SK-N-SH treated with all-trans-retinoic acid at 6 μM for 48 hours (cell line): Measurements from ENCODE around the gene GABBR2.

ENCODE experiments used
- ATAC-seq: fragments of 200-7000 bp; cut with Tn5 transposase; 3 replicates; pipeline ENCODE4 v1.9.1; 2020; ENCODE audit warnings: mild to moderate bottlenecking, moderate library complexity
- ARNTL ChIP-seq: fragments of 450-650 bp; formaldehyde crosslinking; IDR thresholded peaks from 2 replicates; pipeline ENCODE4 v1.5.0; 2020; ENCODE audit warnings: low read depth, mild to moderate bottlenecking, moderate library complexity, borderline replicate concordance
- BACH2 ChIP-seq: fragments of 250-450 bp; sonication (Bioruptor Pico); IDR thresholded peaks from 2 replicates; pipeline ENCODE4 v1.9.0; 2021; ENCODE audit warnings: mild to moderate bottlenecking, borderline replicate concordance
- CSDC2 ChIP-seq: fragments of 250-450 bp; sonication (Bioruptor Pico); IDR thresholded peaks from 2 replicates; pipeline ENCODE4 v1.5.0; 2020; ENCODE audit warnings: mild to moderate bottlenecking, moderate library complexity
- ESRRG ChIP-seq: fragments of 250-450 bp; sonication (Bioruptor Pico); IDR thresholded peaks from 2 replicates; pipeline ENCODE4 v1.6.1; 2021; ENCODE audit warnings: mild to moderate bottlenecking
- ISL1 ChIP-seq: fragments of 250-450 bp; sonication (Bioruptor Pico); IDR thresholded peaks from 2 replicates; pipeline ENCODE4 v2.1.2; 2022; ENCODE audit warnings: mild to moderate bottlenecking, moderate library complexity
- OSR1 ChIP-seq: fragments of 250-450 bp; sonication (Bioruptor Pico); IDR thresholded peaks from 2 replicates; pipeline ENCODE4 v1.8.0; 2022; ENCODE audit warnings: moderate library complexity, mild to moderate bottlenecking, inconsistent platforms
- PPARA ChIP-seq: fragments of 250-450 bp; sonication (Bioruptor Pico); IDR thresholded peaks from 2 replicates; pipeline ENCODE4 v1.5.0; 2020; ENCODE audit warnings: mild to moderate bottlenecking, borderline replicate concordance
- RARB ChIP-seq: fragments of 250-450 bp; sonication (Bioruptor Pico); IDR thresholded peaks from 2 replicates; pipeline ENCODE4 v1.8.0; 2021; ENCODE audit warnings: mild to moderate bottlenecking, moderate library complexity
- TCF4 ChIP-seq: fragments of 250-450 bp; sonication (Bioruptor Pico); IDR thresholded peaks from 2 replicates; pipeline ENCODE4 v1.8.0; 2021; ENCODE audit warnings: mild to moderate bottlenecking, moderate library complexity, borderline replicate concordance
- ZC3H10 ChIP-seq: fragments of 250-450 bp; sonication (Bioruptor Pico); IDR thresholded peaks from 2 replicates; pipeline ENCODE4 v1.5.1; 2021; ENCODE audit warnings: mild to moderate bottlenecking, moderate library complexity
- ZFP3 ChIP-seq: fragments of 250-450 bp; sonication (Bioruptor Pico); IDR thresholded peaks from 2 replicates; pipeline ENCODE4 v1.5.0; 2020; ENCODE audit warnings: mild to moderate bottlenecking, moderate library complexity
- ZNF565 ChIP-seq: fragments of 450-650 bp; formaldehyde crosslinking; conservative IDR thresholded peaks from 2 replicates; pipeline ENCODE4 v1.5.0; 2020; ENCODE audit warnings: low read depth, mild to moderate bottlenecking, moderate library complexity
- ZNF70 ChIP-seq: fragments of 450-650 bp; formaldehyde crosslinking; IDR thresholded peaks from 2 replicates; pipeline ENCODE4 v1.5.0; 2020; ENCODE audit warnings: mild to moderate bottlenecking, moderate library complexity
- ZNF8 ChIP-seq: fragments of 450-650 bp; formaldehyde crosslinking; IDR thresholded peaks from 2 replicates; pipeline ENCODE4 v1.5.0; 2020; ENCODE audit warnings: mild to moderate bottlenecking, moderate library complexity
- TF ChIP-seq, protein P1 (sequence below): fragments of 250-450 bp; sonication (Bioruptor Pico); IDR thresholded peaks from 2 replicates; pipeline ENCODE4 v1.5.1; 2021; ENCODE audit warnings: mild to moderate bottlenecking, moderate library complexity
- TF ChIP-seq, protein P2 (sequence below): fragments of 250-450 bp; sonication (Bioruptor Pico); IDR thresholded peaks from 2 replicates; pipeline ENCODE4 v1.8.0; 2021; ENCODE audit warnings: low read depth, mild to moderate bottlenecking, moderate library complexity, borderline replicate concordance
- TF ChIP-seq, protein P3 (sequence below): fragments of 250-450 bp; sonication (Bioruptor Pico); IDR thresholded peaks from 2 replicates; pipeline ENCODE4 v1.8.0; 2020; ENCODE audit warnings: mild to moderate bottlenecking, moderate library complexity, borderline replicate concordance
- TF ChIP-seq, protein P4 (sequence below): fragments of 250-450 bp; sonication (Bioruptor Pico); IDR thresholded peaks from 2 replicates; pipeline ENCODE4 v1.5.0; 2020; ENCODE audit warnings: mild to moderate bottlenecking, moderate library complexity

The GABBR2 gene

DNA sequence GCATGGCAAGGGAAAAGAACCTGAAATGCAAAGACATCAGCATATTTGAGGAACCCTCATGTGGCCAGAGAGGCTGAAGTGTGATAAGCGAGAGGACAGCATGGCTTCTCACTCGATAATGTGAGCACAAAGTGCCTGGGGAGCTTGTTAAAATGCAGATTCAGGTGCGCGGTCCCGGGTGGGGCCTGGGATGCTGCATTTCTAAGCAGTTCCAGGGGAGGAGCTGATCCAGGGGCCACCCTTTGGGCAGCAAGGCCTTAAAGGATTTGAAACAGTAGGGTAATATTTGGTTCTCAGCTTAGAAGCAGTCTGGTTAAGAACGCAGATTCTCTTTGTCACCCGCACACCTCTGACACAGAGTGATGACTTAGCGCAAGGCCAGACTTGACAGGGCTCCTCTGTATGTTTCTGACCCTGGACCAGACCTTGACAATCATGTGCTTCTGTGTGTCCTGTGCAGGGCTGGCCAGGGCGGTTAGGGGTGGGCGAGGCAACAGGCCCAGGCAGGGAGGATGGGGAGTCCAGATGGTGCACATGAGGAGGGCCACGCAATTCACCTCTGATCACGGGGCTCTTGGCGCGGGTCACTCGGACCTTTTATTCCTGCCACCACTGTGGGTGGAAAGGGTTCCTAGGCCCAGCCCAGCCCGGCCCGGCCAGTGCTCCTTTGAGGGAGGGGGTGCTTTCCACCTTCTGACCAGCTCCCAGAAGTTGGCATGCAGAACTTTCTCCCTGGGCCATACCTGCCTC is 390.5 kb downstream of the GABBR2 start:
- ATAC-seq = no peak
- TF ChIP-seq ZC3H10 (CRISPR knock-in tag) (no peak), ZNF8 (CRISPR knock-in tag) (no peak)

DNA sequence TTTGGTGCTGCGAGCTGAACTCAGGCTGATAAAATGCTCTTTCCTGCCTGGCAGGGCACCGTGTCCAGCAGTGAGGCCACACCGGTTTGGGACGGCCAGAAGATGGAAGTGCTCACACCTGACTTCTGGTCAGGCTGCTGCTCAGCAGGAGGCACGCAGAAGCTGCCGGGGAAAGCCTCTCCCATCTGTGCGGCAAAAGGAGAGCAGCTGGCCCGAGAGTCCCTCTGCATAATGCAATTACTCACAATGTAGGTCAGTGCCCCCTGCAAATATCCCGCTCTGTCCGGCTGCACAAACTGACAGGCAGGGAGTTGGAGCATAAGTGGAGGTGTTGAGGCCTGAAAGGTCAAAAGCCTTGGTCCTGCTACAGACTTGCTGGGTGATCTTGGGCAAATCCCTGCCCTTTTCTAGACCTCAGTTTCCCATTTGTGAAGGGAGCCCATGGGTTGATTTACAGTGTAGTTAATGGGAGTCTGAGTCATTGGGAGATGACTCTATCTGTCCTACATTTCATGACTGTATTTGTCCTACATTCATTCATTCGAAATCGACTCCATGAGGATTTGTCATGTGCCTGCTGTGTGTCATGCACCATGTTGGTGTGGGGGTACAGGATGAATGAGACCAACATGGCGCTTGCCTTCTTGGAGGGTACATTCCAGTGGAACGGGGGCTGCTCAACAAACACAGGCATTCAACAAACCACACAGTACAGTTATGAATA is 391.4 kb downstream of the GABBR2 start:
- ATAC-seq = no peak
- TF ChIP-seq OSR1 (CRISPR knock-in tag) = no peak
- TF ChIP-seq, protein P1, sequence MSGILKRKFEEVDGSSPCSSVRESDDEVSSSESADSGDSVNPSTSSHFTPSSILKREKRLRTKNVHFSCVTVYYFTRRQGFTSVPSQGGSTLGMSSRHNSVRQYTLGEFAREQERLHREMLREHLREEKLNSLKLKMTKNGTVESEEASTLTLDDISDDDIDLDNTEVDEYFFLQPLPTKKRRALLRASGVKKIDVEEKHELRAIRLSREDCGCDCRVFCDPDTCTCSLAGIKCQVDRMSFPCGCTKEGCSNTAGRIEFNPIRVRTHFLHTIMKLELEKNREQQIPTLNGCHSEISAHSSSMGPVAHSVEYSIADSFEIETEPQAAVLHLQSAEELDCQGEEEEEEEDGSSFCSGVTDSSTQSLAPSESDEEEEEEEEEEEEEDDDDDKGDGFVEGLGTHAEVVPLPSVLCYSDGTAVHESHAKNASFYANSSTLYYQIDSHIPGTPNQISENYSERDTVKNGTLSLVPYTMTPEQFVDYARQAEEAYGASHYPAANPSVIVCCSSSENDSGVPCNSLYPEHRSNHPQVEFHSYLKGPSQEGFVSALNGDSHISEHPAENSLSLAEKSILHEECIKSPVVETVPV (CRISPR knock-in tag) = no peak
- TF ChIP-seq ISL1 (CRISPR knock-in tag) = no peak
- TF ChIP-seq ZNF565 (CRISPR knock-in tag) = no peak
- no peak for TF ChIP-seq RARB (CRISPR knock-in tag)
- TF ChIP-seq, protein P2, sequence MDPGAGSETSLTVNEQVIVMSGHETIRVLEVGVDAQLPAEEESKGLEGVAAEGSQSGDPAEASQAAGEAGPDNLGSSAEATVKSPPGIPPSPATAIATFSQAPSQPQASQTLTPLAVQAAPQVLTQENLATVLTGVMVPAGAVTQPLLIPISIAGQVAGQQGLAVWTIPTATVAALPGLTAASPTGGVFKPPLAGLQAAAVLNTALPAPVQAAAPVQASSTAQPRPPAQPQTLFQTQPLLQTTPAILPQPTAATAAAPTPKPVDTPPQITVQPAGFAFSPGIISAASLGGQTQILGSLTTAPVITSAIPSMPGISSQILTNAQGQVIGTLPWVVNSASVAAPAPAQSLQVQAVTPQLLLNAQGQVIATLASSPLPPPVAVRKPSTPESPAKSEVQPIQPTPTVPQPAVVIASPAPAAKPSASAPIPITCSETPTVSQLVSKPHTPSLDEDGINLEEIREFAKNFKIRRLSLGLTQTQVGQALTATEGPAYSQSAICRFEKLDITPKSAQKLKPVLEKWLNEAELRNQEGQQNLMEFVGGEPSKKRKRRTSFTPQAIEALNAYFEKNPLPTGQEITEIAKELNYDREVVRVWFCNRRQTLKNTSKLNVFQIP = no peak
- no peak for TF ChIP-seq TCF4 (CRISPR knock-in tag)
- TF ChIP-seq ZFP3 (CRISPR knock-in tag) = no peak
- no peak for TF ChIP-seq ARNTL (CRISPR knock-in tag)
- TF ChIP-seq BACH2 = no peak

DNA sequence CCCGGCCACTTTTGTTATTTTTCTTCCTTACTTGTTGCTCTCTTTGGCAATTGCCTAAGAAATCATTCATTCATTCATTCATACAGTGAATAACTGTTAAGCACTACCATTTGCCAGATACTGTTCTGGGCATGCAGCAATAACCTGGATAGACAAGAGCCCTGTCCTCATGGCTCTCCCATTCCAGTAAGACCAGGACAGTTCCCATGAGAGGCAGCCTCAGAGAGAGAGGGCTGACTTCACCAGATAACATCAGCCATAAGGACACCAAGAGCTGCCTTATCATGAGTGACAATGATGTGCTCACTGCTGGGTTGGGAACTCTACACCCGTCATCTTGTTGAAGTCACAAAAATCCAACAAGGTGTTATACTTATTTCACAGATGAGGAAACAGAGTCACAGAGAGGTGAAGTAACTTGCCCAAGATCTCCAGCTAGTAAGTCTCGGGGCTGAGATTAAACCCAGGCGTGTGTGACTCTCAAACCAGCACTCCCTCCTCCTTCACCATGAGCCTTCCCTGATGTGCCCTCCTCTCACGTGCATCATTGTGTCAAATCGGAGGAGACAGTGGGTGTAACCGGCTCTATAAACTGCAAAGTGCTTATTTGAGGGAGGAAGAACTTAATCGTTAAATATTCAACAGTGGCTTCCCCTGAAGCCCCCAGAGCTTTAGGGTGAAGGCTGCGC is 392.1 kb downstream of the GABBR2 start:
- ATAC-seq = no peak

More for the DNA sequence above, 392.1 kb downstream of the GABBR2 start:
- TF ChIP-seq ZC3H10 (CRISPR knock-in tag) = no peak
- no peak for TF ChIP-seq ARNTL (CRISPR knock-in tag)
- no peak for TF ChIP-seq CSDC2 (CRISPR knock-in tag)
- TF ChIP-seq, protein P3, sequence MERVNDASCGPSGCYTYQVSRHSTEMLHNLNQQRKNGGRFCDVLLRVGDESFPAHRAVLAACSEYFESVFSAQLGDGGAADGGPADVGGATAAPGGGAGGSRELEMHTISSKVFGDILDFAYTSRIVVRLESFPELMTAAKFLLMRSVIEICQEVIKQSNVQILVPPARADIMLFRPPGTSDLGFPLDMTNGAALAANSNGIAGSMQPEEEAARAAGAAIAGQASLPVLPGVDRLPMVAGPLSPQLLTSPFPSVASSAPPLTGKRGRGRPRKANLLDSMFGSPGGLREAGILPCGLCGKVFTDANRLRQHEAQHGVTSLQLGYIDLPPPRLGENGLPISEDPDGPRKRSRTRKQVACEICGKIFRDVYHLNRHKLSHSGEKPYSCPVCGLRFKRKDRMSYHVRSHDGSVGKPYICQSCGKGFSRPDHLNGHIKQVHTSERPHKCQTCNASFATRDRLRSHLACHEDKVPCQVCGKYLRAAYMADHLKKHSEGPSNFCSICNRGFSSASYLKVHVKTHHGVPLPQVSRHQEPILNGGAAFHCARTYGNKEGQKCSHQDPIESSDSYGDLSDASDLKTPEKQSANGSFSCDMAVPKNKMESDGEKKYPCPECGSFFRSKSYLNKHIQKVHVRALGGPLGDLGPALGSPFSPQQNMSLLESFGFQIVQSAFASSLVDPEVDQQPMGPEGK (CRISPR knock-in tag) = no peak
- no peak for TF ChIP-seq ESRRG (CRISPR knock-in tag)
- TF ChIP-seq, protein P2 = no peak
- TF ChIP-seq ZNF8 (CRISPR knock-in tag) = no peak
- TF ChIP-seq ZNF70 (CRISPR knock-in tag) = no peak
- no peak for TF ChIP-seq RARB (CRISPR knock-in tag)
- TF ChIP-seq, protein P4, sequence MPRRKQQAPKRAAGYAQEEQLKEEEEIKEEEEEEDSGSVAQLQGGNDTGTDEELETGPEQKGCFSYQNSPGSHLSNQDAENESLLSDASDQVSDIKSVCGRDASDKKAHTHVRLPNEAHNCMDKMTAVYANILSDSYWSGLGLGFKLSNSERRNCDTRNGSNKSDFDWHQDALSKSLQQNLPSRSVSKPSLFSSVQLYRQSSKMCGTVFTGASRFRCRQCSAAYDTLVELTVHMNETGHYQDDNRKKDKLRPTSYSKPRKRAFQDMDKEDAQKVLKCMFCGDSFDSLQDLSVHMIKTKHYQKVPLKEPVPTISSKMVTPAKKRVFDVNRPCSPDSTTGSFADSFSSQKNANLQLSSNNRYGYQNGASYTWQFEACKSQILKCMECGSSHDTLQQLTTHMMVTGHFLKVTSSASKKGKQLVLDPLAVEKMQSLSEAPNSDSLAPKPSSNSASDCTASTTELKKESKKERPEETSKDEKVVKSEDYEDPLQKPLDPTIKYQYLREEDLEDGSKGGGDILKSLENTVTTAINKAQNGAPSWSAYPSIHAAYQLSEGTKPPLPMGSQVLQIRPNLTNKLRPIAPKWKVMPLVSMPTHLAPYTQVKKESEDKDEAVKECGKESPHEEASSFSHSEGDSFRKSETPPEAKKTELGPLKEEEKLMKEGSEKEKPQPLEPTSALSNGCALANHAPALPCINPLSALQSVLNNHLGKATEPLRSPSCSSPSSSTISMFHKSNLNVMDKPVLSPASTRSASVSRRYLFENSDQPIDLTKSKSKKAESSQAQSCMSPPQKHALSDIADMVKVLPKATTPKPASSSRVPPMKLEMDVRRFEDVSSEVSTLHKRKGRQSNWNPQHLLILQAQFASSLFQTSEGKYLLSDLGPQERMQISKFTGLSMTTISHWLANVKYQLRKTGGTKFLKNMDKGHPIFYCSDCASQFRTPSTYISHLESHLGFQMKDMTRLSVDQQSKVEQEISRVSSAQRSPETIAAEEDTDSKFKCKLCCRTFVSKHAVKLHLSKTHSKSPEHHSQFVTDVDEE (CRISPR knock-in tag) = no peak
- TF ChIP-seq PPARA (CRISPR knock-in tag) = no peak
- TF ChIP-seq, all 23 proteins: peak for 0
